Measurements from ENCODE around the gene CCL1.

CCL1 gene

GRCh38 chr17:34319039-34319483 lies 44.0 kb downstream of the CCL1 start, which contains the start of gene CCL8:
TSS of gene CCL8 (plus strand) at chr17:34319435. CDS start at chr17:34319502, 67 bp downstream.
- no peak for TF ChIP-seq CTCF (conservative IDR thresholded peaks at IDR 0.05; ENCODE audit: low read length)
- DNase-seq (ENCODE audit: low read depth), result no peak

GRCh38 chr17:34318474-34318873 lies 44.6 kb downstream of the CCL1 start:
- no peak for DNase-seq (ENCODE audit: low read depth)
- TF ChIP-seq CTCF (conservative IDR thresholded peaks at IDR 0.05; ENCODE audit: low read length), result no peak
- H3K4me3 ChIP-seq (ENCODE audit: low read length), result no peak overlapping the region

More at GRCh38 chr17:34319039-34319483, 44.0 kb downstream of the CCL1 start, which contains the start of gene CCL8:
- no peak within 1 kb of the TSS for H3K4me3 ChIP-seq (ENCODE audit: low read length)

- peak; percentile 92 for DNase-seq (ENCODE audit: low read depth)
- no peak overlapping the region for H3K4me3 ChIP-seq (ENCODE audit: low read length)
- TF ChIP-seq CTCF (conservative IDR thresholded peaks at IDR 0.05; ENCODE audit: low read length), result no peak
These were observed 48.8 kb downstream of the CCL1 start for GRCh38 chr17:34314279-34314678.

- peak; percentile 89 for DNase-seq (ENCODE audit: low read depth)
- no peak for TF ChIP-seq CTCF (conservative IDR thresholded peaks at IDR 0.05; ENCODE audit: low read length)
These were observed 49.9 kb downstream of the CCL1 start for GRCh38 chr17:34313164-34313563.

GRCh38 chr17:34312080-34312479 lies 51.0 kb downstream of the CCL1 start:
- H3K4me3 ChIP-seq (ENCODE audit: low read length), result no peak overlapping the region
- DNase-seq (ENCODE audit: low read depth), result peak; percentile 82
- no peak for TF ChIP-seq CTCF (conservative IDR thresholded peaks at IDR 0.05; ENCODE audit: low read length)

More at GRCh38 chr17:34313164-34313563, 49.9 kb downstream of the CCL1 start:
- H3K4me3 ChIP-seq (ENCODE audit: low read length), result no peak overlapping the region

- H3K4me3 ChIP-seq (ENCODE audit: low read length), result no peak overlapping the region
- no peak for TF ChIP-seq CTCF (conservative IDR thresholded peaks at IDR 0.05; ENCODE audit: low read length)
- DNase-seq (ENCODE audit: low read depth), result no peak
These were observed 51.7 kb downstream of the CCL1 start for GRCh38 chr17:34311291-34311690.

Measured in AG10803 (cell line).